HFFc6 (cell line): ENCODE measurements around the gene CTNNB1. TPM values are rescaled to one million over a fixed set of nuclear protein-coding genes. Genes with fewer than 3 reads are reported as not detected.
A peak's percentile ranks its signal among the peaks of the same experiment; 100 is the strongest.
"Not testable (repeated sequence)": the region's sequence is repeated elsewhere in the genome, so short reads cannot be mapped to it uniquely, and the experiment has no call there.

Source experiments
- DNase-seq: peaks from one replicate; pipeline ENCODE4 v3.0.0-alpha.2; 2018
- H3K27ac Mint-ChIP-seq: 2 replicates; pipeline ENCODE4 v1.8.0; 2020; ENCODE audit warnings: mild to moderate bottlenecking, mixed read lengths
- H3K27me3 Mint-ChIP-seq: 2 replicates; pipeline ENCODE4 v1.8.0; 2021; ENCODE audit warnings: mild to moderate bottlenecking, moderate library complexity, mixed read lengths; ENCODE audit not compliant: insufficient read depth
- H3K36me3 Mint-ChIP-seq: 2 replicates; pipeline ENCODE4 v1.8.0; 2021; ENCODE audit warnings: low read depth, mixed read lengths
- H3K4me1 Mint-ChIP-seq: 2 replicates; pipeline ENCODE4 v1.8.0; 2020; ENCODE audit warnings: low read depth, mixed read lengths
- H3K4me3 Mint-ChIP-seq: 2 replicates; pipeline ENCODE4 v1.8.0; 2020; ENCODE audit warnings: mild to moderate bottlenecking, moderate library complexity, mixed read lengths
- H3K9me3 Mint-ChIP-seq: 2 replicates; pipeline ENCODE4 v1.8.0; 2020; ENCODE audit warnings: mild to moderate bottlenecking, mixed read lengths
- CTCF ChIP-seq: fragments of 200-600 bp; sonication (generic); IDR thresholded peaks from 2 replicates; pipeline ENCODE4 v1.5.0; 2021; ENCODE audit warnings: antibody characterized with exemption, mild to moderate bottlenecking
- total RNA-seq, 6 experiments: library from RNA; stranded (reverse); fragmentation: NEBNext Ultra II Directional; extraction: Animal tissue kit (Norgen Biotek cat#: 25700); gene quantifications; 2 replicates in 1 of 6; 3 replicates in 5 of 6; pipeline ENCODE4 v1.2.3, GENCODE V29; 2021

CTNNB1 gene
- total RNA-seq, 6 experiments from 2014 or later, result 299 to 330 (median 312) TPM

GRCh38 chr3:41284934-41285333 is 85.6 kb downstream of the CTNNB1 start:
- H3K27me3 Mint-ChIP-seq, result peaks cover 11% of the 10 kb centered on the region; the same call in 1 of the 2 replicates
- DNase-seq, H3K9me3 Mint-ChIP-seq, H3K27ac Mint-ChIP-seq, H3K4me3 Mint-ChIP-seq, H3K36me3 Mint-ChIP-seq, H3K4me1 Mint-ChIP-seq: not testable (repeated sequence)
- TF ChIP-seq CTCF, result peak; percentile 36

GRCh38 chr3:41286305-41286704 is 87.0 kb downstream of the CTNNB1 start:
- TF ChIP-seq CTCF, result no peak
- Mint-ChIP-seq H3K27me3 (peaks cover 6% of the 10 kb centered on the region; the same call in 1 of the 2 replicates), H3K27ac (no peak overlapping the region), H3K4me3 (no peak overlapping the region), H3K9me3 (peaks cover 4% of the 10 kb centered on the region; the same call in 1 of the 2 replicates), H3K4me1 (peaks cover 7% of the 10 kb centered on the region; the same call in 1 of the 2 replicates), H3K36me3 (no peaks in the 10 kb centered on the region)
- DNase-seq, result no peak

- Mint-ChIP-seq H3K27me3 (peaks cover 6% of the 10 kb centered on the region; the same call in 1 of the 2 replicates), H3K9me3 (no peaks in the 10 kb centered on the region), H3K36me3 (no peaks in the 10 kb centered on the region), H3K4me3 (no peak overlapping the region), H3K27ac (no peak overlapping the region), H3K4me1 (peaks cover 7% of the 10 kb centered on the region; the same call in 1 of the 2 replicates)
- TF ChIP-seq CTCF, result no peak
- DNase-seq, result no peak
These were observed 89.5 kb downstream of the CTNNB1 start for GRCh38 chr3:41288785-41289184.
